HG03565 (cell line): Measurements from ENCODE around the gene CABLES1.

ENCODE experiments used
- ATAC-seq: cut with Tn5 transposase; IDR thresholded peaks from one replicate; pipeline ENCODE4 v1.9.1; 2021; ENCODE audit warnings: mild to moderate bottlenecking, moderate library complexity; ENCODE audit not compliant: unreplicated experiment

CABLES1 gene

DNA sequence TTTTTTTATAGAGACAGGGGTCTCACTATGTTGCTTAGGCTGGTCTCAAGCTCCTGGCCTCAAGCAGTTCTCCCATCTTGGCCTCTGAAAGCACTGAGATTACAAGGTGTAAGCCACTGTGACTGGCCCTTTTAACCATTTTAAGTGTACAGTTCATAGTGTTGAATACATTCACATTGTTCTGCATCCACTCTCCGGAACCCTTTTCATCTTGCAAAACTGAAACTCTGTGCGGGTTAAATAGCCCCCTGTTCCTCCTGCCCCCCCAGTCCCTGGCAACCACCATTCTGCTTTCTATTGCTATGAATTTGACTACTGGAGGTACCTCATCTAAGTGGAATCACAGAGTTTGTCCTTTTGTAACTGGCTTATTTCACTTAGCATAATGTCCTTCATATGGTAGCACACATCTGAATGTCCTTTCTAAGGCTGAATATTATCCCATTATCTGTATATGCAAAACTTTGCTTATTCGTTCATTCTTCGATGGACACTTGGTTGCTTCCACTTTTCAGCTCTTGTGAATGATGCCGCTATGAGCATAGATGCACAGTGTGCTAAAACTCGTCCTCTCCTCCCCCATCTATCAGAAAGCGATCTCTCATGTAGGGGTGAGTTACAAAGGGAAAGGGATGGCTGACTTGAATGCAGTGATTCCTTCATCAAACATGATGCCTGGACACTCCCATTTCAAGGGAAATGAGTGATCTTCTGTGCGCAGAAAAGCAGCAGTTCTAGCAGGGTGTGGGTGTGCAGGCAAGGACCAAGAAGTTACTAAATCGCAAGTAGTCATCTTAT is 30.2 kb downstream of the CABLES1 start:
- ATAC-seq, result no peak

DNA sequence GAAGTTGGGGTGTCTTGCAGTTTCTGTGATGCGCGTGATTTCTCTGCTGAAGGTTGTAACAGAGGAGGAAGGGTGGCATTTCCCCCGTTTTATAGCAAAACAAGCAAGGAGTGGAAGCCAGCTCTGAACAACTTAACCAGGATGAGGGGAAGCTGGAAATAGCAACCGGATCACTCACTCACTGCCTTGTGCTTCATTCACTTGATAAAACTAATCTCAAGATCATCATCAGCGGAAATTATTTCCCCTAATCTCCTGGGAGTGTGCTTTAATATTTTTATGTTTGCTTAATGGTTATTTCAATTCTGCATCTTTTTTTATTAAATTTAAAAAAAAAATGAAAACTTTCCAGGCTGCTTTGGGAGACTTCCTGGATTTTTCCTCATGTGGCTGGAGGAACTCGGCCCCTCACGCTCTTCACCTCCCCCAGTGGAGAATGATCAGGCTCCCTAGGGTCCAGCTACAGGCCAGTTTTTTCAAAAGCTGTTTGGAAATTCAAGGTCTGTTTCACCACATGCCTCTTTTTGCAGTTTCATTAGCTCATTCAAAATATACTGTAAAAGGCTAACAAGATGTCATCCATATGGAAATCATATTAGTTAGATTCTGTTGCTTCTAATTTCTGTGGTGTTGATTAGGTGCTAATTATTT is 31.7 kb downstream of the CABLES1 start:
- ATAC-seq, result no peak

DNA sequence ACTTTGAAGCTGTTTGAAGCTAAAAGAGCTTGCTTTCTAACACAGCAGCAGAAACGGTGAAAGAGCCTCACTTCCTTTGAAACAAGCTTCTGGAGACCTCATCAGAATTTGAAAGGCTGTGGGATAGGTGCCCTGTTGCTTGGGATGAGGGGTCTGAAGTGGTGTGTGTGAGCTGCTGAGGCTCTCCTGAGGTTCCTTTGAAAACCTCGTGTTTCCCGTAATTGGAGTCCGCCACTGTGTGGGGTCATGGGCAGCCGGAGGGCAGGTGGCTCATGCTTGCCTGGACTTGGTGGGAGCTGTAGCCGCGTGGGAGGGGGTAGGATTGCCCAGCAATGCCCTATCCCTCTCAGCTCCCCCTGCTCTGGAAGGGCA is 34.4 kb downstream of the CABLES1 start:
- no peak for ATAC-seq

DNA sequence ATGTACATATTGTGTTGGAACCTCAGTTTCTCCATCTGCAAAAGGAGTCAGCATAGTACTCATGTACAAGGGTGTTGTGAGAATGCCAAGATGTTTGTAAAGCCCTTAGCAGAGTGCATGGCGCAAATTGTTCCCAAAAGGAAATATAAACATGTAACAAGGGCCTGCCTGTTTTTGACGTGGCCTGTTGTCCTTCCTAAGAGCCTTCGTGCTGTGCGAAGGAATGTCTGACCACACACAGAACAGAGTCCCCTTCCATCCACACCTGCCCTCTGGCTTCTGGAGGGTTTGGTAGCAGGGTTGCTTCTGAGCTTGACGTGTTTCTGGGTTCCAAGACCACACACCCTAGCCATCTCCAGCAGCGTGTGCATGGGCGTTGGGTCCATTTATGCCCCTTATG is 34.9 kb downstream of the CABLES1 start:
- ATAC-seq, result no peak

DNA sequence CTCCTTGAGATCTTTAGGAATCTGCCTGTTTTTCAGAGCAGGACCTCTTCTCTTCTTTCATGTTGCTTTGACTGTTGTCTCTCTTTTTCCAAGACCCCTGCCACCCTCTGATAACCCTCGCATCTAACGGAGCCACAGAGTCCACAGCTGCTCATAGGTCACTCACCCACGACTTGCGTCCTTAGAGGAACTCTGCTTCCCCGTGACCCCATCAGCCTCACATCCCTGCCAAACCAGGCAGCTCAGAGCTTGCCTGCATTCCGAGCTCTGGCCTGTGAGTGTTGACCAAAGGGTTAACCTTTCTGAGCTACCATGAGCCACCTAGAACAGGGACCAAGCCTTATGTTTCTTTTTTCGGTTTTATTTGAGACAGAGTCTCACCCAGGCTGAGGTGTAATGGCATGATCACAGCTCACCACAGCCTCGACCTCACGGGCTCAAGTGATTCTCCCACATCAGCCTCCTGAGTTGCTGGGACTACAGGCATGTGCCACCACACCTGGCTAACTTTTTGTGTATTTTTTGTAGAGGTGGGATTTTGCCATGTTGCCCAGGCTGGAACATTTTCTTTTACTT is 36.4 kb downstream of the CABLES1 start:
- no peak for ATAC-seq

DNA sequence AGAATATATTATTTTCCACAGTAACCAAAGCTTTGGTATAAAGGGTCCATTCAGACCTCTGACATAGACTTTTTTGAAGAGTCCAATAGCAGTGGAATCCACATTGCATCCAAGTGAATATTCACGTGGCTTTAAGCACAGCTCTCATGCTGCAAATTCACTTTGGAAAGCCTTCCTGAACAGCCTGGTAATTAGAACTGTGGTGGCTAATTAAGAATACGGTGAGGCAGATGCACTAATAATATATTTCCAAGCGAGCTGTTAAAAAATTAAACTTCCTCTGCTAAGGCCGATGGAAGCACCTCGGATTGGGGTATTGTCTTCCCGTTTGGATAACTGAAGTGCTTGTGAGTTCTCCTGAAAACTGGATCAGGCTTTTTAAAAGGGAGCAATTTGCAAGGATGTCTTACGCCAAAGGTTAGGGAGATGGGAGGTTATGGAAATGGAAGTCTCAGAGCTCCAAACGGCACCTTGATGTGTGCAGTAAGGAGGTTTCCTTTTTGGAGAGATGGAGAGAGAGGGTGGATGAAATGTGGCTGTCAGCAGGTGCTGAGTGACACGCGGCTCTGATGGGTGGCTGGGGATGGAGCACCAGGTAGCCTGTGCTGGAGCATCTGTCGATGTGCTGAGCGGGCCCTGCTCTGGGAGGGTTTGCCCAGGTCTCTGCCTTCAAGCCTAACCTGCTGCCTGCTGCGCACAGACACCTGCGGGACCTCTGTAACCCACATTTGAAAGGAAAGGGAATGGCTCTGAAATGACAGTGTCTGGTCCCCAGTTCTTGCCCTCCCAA is 37.5 kb downstream of the CABLES1 start:
- ATAC-seq, result no peak

- no peak for ATAC-seq
Measured at GRCh38 chr18:23173912-23174311, 38.6 kb downstream of the CABLES1 start.

DNA sequence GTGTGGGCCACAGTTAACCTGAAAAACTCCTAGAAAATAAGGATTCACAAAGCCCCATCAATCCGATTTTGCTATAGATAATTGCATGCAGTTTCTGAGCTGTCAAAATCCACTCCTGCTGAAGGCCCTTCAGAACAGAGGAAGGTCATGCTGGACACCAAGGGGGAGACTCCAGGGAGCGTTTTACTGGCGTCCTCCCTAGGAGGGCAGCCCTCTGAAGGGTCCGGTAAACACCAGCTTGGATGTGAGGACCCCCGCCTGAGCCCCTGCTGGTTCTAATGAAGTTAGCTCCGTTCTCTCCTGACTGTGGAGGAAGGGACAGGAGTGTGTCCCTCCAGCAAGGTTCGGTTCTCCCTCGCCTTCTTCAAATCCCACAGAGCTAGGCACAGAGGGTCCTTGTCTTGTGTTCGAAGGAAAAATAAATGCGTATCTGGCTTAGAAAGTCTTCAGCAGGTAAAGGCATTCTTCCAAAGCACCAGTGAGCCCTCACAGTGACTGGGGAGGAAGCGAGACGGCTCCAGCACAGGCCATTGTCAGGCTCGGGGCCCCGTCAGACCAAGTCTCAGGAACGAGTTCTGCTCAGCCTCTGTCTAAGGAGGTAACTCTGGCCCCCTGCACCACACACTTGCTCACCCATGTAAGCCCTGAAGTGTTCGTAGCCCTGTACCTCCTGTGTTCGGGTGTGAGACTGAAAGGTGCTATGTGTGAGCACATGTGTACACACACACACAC is 41.6 kb downstream of the CABLES1 start:
- ATAC-seq, result no peak

- no peak for ATAC-seq
Measured at GRCh38 chr18:23177433-23178072, 42.3 kb downstream of the CABLES1 start.

GRCh38 chr18:23178201-23178600 is 42.9 kb downstream of the CABLES1 start:
- no peak for ATAC-seq

DNA sequence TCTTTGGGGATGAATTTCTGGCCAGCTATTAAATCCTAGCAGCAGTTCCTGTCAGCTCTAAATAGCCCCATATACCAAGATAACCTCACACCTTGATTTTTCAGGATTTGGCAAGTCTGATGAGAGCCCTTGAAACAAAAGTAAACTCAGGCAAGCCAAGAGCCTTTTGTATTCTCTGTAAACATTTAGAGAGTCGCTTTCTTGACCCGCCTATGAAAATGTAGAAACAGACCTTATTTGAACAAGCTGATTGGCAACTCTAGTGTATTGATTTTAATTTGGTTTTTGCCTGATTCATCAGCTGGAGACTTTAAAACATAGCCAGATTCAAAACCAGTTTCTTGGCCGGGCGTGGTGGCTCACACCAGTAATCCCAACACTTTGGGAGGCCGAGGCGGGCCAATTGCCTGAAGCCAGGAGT is 43.4 kb downstream of the CABLES1 start:
- ATAC-seq, result no peak

DNA sequence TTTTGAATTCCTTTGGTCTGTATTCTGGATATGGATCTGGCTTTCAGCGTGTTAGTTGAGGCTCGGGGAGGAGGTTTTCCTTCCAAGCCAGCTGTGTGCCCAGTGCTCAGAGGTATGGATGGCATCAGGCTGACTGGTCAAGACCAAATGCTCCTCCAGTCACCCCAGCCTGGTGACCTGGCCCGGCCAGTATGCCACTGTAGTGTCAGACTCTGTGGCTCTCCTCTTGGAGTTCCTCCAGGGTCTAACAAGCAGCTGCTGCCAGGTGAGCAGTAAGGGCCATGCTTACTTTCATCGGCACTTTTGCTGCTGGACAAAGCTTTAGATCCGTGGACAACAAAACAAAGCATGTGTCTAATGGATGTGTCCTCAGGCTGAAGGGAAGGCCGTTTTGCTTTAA is 44.1 kb downstream of the CABLES1 start:
- ATAC-seq, result no peak

GRCh38 chr18:23181547-23181946 is 46.3 kb downstream of the CABLES1 start:
- no peak for ATAC-seq

DNA sequence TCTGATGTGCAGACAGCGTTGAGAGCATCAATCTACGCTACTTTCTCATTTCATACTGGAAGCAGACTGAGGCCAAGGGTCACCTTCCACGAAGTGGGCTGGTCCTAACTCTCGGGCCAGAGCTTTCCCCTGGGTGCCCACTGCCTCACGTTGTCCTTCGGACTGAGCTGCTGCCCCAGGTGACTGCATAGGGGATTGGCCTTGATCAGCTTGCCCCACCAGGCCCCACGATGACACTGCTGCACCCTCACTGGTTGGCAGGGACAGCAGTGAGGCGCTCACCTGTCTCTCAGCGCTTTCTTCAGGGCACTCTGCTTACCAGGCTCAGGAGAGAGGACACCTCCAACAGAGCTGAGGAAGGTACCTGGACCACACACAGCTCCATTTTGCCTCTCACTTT is 47.3 kb downstream of the CABLES1 start:
- no peak for ATAC-seq

GRCh38 chr18:23183411-23184150 is 48.3 kb downstream of the CABLES1 start:
- ATAC-seq, result no peak

DNA sequence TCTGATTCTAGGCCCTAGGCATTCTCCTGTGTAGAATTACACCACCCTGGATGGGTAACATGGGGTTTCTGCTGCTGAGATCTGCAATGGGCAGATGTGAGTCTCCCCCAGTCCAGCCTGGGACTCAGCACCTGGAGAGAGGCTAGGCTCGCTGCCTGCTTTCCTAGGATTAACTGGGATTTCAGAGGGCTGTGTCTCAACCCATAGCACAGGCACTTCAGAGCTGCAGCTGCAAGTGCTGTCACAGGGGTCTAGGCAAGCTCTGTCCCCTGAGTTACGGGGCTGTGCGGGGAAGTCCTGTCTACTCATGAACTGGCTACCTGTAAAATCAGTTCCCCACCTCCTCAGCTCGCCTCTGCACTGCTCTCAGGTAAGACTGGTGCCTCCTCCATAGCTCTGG is 51.5 kb downstream of the CABLES1 start:
- no peak for ATAC-seq

- ATAC-seq, result no peak
Measured at GRCh38 chr18:23188068-23188760, 52.9 kb downstream of the CABLES1 start.

- ATAC-seq, result no peak
Measured at GRCh38 chr18:23189099-23189498, 53.8 kb downstream of the CABLES1 start.
